COR-L47 (cell line): ENCODE results near the gene RND1.
A peak's percentile ranks its signal among the peaks of the same experiment; 100 is the strongest.

ENCODE experiments used
- DNase-seq: peaks from one replicate; lab custom pipeline; 2025; lab: John Stamatoyannopoulos, UW

Gene RND1

DNA sequence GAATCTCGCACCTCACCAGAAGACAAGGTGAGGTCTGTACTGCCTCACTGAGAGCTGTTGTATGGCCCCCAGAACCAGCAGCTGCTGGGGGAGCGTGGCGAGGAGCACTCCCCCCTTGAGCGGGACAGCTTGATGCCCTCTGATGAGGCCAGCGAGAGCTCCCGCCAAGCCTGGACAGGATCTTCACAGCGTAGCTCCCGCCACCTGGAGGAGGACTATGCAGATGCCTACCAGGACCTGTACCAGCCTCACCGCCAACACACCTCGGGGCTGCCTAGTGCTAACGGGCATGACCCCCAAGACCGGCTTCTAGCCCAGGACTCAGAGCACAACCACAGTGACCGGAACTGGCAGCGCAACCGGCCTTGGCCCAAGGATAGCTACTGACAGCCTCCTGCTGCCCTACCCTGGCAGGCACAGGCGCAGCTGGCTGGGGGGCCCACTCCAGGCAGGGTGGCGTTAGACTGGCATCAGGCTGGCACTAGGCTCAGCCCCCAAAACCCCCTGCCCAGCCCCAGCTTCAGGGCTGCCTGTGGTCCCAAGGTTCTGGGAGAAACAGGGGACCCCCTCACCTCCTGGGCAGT lies 38.1 kb downstream of the RND1 start:
- no peak for DNase-seq

DNA sequence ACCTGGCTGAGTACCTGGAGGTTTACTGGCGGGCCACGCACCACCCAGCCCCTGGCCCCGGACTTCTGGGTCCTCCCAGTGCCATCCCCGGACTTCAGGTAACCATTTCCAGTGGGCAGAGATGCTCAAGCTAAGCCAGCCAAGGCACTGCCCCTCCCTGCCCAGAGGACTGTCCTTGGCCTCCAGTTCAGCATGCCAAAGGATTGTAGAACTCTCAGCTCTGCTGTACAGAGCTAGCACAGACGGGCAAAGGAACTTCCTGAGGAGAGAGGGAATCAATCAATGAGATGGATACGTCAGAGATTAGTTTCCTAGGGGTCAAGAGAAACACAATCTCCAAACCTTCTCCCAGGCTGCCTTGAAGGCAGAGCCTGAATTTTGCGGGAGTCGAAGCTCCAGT lies 38.6 kb downstream of the RND1 start:
- DNase-seq: no peak

DNA sequence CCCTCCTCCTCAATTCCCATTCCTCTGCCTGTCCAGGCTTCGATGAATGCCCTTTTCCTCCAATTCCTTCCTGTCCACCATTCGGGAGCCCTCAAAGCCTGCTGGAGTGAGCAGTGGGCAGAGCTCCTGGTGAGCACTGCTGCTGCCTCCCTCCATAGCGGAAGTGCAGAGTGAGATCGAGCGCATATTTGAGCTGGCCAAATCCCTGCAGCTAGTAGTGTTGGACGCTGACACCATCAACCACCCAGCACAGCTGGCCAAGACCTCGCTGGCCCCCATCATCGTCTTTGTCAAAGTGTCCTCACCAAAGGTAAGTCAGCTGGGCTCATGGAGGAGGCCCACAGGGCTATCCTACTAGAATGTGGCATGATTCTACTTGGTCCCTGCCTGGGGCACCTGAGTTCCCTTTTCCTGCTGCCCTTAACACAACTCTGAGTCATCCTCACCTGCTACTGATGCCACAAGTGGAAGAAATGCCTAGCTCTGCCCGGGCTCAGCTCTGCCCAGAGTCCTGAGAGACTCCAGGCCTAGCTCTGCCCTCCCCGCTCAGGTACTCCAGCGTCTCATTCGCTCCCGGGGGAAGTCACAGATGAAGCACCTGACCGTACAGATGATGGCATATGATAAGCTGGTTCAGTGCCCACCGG lies 39.3 kb downstream of the RND1 start:
- no peak for DNase-seq

DNA sequence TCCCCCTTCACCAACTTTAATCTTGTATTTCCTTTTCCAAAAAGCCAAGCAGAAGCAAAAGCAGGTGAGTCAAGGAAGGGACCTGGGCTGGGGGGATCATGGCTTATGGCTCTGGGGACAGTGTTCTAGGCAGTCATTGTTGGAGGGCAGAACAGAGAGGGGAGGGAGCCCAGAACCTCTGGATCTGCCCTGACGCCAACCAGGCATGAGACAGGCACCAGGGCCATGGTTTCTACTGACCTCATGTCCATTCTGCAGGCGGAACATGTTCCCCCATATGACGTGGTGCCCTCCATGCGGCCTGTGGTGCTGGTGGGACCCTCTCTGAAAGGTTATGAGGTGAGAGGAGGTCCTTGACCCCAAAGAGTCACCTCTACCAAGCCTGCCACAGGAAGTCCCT lies 40.8 kb downstream of the RND1 start:
- DNase-seq: no peak

DNA sequence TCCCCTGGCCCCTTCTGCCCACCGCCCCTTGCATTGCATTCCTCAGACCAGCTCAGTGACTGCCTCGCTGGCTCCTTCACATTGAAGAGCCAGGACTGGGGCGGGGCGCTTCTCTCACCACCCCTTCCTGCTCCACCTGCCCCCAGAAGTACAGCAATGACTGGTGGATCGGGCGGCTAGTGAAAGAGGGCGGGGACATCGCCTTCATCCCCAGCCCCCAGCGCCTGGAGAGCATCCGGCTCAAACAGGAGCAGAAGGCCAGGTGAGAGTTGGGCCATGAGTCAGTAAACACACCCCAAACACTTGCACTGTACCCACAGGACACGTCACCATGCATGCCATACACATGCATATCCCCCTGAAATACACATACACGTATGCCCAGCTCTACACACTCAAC lies 41.6 kb downstream of the RND1 start:
- DNase-seq: no peak

DNA sequence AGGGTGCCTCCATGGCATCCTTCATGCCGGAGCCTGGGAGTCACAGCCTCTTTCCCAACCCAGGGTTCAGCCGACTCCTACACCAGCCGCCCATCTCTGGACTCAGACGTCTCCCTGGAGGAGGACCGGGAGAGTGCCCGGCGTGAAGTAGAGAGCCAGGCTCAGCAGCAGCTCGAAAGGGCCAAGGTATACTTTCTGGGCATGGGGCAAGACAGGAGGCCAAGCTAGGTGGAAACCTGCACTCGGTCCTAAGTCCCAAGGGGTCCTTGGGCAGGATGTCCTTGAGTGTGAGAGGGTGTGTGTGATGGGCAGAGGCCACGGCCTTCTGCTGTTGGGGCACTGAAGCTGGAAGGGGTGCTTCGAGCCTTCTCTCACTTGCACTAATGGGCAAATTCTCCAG lies 42.4 kb downstream of the RND1 start:
- no peak for DNase-seq

DNA sequence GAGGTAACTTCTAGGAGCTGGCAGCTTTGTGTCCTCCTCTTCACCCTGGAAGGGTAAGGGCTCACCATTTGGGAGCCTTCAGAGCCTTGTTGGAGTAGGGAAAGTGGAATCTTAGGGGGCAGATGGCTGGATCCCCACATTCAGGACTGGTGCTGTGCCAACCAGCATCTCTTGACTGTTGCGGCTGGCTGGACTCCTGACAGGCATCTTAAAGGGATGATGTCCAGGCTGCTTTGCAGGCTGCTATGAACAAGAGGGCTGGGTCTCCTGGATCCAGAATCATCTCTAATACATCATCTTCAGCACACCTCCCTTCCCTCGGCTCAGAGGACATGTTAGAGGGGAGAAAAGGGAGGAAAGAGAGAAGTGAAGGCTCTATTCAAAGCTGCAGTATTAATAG lies 43.0 kb downstream of the RND1 start:
- DNase-seq: no peak

DNA sequence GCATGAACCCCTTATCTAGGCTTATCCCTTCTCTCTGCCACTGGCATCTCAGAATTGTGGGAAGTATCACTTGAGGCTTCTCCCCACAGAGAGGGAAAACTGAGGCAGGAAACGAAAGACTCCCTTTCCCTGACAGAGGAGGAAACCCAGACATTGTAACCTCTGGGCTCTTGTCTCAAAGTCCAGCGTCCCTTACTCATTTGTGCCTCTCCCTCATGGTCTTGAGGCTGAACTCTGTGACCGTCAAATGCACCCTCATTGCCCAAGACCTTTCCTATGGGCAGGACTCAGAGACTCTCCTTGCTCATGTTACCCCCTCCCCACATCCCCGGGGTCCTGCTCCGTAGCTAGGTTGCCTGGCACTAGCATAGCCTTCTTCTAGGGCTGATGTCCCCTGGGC lies 43.5 kb downstream of the RND1 start:
- DNase-seq: no peak

DNA sequence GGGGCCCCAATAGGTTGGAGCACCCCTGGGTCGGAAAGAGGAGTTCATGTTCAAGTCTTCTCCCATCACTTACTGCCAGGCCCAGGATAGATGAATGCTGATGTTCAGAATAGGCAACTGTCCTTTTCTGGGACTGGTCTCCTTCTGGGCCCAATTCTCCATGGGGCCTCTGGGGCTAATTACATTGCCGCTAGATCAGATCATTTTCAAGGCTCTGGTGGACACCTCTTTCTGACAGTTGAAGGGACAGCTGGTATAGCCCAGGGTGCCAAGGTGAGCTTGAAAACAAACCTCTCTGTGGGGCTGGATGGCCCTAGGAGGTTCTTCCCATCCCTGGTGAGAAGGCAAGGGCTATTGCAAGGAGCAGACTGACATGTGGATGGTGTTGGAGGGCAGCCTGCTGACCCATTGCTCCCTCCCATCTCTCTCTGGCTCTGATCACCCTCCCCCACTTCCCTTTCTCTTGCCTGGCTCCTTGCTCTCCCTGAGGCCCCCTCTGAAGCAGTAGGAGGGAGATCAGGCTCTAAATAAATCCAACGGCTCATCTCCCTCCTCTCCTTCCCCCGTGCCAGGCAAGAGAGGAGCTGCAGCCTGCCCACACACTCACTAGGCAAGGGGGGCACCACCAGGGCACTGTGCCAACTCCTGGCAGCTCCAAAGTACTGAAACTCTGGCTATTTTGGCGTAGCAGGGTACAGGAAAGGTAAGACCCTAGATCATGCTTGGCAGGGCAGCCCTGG lies 45.5 kb downstream of the RND1 start:
- DNase-seq: no peak

DNA sequence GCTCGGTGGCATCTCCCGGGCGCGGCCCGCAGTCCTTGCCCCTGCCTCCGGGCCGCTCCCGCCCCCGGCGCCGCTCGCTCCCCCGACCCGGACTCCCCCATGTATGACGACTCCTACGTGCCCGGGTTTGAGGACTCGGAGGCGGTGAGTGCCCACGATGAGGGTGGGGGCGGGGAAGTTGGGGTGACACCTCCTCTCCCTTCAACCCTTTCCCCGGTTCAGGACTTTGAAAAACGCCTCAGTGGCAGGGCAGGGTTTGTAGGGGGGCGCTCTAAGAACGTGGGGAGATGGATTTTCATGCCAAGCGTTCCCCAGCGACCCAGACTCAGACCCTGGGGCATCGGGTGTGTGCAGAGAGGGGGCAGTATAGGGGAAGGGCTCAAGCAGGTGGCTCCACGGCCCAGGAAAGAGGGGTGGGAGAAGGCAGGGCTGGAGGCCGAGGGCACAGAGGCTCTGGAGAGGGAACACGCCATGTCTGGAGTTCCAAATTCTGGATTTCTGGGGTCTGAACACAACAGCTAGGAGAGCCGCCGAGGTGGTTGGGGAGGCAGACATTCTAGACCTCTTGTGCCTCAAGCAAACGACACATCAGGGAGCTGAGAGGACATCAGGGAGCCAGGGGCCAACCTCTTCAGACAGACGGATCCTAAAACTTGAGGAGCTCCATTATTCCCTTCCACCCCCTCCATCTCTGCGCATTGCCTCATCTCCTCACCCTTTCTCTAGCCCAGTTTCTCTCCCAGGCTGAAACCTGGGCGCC lies 46.7 kb downstream of the RND1 start:
- no peak for DNase-seq

DNA sequence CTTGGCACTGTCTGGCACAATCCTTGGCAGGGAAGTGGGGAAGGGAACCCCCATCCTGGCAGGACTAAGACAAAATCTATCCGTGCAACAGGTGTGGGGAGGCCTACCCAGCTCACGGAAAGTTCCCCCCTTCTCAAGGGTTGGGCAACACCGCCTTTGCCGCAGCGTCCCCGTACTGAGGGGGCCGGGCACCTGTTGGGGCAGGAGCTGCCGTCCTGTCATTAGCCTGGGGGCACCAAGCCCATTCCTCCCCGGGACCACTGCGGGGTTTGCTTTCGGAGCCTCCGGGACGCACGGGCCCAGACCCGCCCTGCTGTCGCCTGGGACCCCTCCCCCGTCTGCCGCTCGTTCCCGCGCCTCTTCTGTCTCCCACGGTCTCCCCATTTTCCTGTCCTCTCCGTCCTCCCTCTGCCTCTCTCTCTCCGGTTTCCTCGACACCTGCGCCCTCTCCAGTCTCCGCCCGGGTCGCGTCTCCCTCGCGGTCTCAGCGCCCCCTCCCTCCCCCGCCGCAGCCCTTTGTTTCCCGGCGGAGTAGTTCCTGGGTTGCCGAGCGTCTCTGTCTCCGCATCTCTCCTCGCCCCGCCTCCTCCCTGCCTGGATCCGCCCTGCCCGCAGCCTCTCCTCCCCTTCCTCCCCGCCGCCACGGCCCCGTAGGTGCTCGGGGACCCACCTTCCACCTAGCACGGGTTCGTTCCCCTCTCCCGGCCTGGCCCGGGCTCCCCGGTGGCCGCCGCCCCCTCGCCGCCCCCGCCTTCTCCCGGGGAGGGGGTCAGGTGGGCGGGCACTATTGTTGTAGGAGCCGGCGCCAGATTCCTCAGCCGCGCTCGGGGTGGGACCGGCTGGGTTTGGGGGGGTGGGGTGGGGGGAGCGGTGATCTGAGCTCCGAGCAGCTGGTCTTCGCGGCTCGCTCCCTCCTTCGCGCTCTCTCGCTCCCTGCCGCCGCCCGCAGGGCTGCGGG lies 47.5 kb downstream of the RND1 start, which contains the start of gene CACNB3:
TSS of gene CACNB3 (plus strand) at position 624 of the 958 bp plus-strand sequence. CDS start 434 bp downstream, outside the sequence.
- peak; percentile 80 for DNase-seq

DNA sequence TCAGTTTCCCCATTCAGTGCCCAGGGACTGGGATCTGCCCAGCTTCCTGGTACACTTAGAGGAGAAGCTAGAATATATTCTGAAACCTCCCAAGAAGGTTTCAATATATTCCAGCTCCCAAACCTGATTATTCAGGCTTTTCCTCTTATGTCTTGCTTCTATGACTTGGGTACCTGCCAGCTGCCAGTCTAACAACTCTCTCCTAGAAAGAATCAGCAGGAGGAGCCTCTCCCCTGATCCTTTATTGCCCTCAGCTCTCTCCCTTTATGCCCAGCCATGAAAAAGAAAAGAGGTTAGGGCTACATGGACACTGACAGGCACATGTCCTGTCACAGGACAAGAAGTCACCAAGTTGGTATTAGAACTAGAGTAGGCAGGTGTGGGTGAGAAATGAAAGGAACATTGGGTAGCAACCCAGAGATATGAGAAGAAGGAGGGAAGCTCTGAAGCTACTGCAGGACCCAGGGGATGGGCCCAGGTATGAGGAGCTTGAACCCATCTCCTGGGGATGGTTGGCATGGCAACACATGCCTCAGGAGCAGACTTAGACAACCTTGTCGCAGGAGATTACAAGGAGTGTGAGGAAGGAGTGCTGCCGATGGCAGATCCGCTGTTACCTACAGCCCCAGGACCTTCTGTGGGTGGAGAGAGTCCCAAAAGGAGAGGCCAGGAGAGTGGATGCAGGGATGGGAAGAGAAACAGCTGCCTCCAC lies 49.4 kb downstream of the RND1 start:
- no peak for DNase-seq

DNA sequence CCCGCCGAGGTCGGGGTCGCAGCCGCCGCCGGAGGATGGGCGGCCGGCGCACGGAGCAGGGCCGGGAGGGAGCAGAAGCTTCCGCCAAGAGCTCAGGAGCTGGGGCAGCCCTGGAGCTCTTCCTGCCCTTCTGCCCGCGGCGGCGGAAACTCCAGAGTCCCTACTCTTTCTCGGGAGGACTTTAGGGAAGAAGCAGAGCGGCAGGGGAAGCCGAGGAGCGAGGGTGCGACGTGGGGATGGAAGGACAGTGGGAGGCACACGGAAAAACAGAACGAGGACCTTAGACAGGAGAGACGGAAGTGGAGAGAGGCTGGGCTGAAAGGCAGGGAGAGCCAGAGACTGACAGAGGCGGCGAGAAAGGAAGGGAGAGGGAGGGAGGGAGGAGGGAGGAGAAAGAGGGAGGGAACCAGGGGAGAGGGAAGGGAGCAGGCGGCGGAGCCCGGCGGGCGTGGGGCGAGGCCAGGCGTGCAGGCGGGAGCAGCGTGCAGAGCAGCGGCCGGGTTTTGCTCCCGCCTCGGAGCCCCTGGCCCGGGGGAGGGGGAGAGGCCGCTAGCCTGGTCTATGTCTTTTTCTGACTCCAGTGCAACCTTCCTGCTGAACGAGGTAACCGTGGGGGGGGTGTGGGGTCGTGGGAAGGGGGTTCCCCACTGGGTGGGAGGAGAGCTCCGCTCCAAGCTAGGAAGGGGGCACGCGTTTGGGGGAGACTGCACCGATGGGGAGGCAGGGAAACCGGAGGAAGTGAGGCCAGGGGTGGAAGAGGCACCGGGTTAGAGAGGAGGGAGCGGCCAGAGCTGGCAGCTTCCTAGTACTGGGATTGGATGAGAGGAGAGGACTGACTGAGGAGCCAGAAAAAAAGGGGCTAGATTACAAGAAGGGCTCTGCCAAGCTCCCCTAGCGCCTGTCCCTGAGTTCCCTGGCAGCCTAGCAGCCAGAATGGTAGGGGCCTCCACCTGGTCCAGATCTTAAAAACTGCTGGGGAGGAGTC lies 50.3 kb downstream of the RND1 start:
- peak; percentile 78 for DNase-seq

DNA sequence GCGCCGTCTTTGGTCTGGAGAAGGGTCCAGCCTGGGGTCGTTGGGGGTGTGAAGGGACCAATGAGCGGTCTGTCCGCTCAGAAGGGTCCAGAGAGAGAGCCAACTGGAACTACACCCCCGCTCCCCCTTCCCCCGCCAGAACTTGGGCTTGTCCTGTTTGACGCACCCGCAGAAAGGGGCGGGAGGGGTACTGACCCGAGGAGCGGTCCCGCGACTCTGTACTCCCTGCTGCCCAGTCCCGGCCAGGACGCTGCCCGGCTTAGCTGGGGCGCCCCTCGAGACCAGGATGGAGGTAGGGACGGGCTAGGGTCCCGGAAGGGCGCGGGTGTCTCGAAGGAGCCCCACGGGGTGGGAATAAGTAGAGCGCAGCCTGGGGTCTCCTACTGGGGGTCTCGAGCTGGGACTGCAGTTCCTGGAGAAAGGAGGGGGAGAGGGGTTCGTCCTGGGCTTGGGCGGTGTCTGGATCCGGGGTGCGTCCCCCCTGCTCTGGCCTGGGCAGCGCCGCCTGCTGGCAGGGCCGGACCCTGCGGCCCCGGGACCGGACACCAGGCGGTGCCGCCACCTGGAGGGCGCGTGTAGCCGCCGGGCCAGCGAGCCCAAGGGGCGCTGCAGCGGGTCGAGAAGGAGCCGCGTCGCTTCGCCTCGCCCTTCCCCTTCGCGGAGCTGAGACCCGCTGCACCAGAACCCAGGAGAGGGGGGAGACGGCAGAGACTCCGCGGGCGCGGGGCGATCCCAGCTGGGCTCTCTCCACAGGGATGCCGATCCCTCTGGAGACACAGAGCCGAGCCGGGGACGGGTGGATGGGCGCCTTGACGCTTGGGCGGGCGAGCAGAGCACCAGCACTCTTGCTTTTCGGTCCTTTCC lies 51.2 kb downstream of the RND1 start:
- DNase-seq: peak; percentile 51

DNA sequence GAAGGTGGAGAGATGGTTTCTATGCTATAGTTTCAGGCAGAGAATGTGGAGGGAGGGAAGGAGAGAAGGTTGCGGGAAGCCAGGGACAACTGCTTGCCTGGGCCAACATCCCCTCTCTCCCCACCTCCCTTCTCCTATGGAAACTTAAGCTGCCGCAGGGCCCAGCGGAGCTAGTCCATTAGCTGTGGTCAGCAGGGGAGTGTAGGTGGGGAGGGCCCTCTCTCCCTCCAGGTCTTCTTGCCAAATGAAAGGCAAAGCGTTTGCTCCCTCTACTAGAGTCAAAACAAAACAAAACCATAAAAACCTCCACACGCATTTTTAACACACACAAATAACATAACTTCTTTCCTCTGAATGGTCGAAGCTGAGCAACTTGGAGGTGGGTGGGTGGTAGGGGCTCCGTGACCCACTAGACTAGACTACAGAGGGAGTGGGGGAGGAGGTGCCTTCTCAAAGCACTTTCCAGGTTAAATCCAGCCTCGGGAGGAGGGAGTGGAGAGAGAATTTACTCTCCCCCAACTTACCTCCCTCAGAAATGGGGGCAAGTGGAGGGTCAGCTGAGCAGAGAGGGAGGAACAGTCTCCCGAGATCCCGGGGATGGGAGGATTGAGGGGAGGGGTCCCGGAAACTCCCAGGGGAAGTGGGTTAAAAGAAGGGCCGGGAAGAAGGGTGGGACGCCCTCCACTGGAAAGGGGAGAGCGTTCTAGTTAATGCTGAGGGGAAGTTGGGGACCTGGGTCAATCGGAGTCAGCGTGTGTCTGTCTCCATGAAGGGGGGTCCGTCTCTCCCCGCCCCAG lies 52.0 kb downstream of the RND1 start:
- DNase-seq: no peak

DNA sequence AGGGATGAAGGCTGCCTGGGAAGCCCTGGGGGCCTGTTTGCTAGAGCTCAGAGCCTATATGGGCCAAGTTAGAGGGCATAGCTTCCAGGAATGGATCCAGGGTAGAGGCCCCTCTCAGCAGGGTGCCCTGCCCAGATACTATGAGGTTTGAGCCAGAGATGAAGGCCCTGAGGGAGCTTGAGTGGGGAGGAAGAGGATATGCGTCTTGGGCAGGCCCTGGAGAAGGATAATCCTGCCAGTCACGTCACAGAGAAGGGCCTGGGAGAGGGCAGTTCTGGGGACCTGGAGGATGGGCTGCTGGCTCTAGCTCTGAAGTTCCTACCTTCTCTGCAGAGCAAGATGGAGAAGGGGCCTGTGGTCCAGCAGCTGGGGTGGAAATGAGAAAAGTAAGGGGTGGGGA lies 53.3 kb downstream of the RND1 start:
- no peak for DNase-seq

DNA sequence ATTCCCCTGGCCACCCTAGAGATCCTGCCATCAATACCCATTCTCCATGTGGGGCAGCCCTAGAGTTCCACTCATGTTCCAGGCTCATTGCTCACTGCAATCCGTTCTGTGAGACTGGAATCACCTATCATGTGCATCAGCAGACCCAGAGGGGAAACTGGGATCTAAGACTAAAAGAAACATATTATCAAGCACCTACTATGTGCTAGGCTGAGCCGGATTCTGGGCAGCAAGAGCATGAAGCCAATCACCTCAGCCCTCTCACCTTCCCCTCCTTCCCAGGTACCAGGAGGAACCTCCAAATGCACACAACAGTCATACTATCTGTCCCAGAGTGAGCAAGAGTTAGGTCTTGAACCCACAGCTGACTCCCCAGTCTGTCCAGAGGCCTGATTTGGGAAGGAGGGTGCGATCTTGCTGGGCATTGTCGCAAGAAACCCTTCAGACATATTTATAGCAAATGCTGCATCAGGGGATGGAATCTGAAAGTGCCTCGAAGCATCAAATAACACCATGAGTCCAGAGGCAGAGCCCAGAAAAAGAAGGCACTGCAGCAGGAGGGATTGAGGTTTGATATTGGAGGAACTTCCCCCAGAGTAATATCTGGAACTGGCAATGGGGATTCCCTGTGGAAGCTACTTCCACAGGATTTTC lies 54.1 kb downstream of the RND1 start:
- DNase-seq: no peak
